ENCODE results near the gene BCS1L.
A peak's percentile ranks its signal among the peaks of the same experiment; 100 is the strongest.

The BCS1L gene

DNA sequence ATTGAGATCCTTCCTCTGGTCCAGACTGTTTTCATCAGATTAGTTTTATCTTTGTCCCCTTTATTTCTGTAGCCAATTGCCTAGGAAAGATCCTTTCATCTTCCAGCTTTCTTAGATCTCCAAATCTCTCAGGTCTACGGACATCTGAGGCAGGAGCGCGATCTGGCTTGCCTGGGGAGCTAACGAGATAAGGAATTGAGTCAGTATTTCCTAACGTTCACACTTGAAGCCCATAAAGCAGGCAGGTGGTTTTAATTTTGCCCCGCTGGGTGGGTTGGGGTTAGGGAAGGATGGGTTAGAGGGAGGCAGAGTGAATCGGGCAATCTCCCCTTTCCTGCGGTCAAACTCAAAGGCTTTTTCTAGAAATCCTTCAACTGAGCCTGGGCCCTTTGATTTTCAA is 50.4 kb downstream of the BCS1L start:
- Histone ChIP-seq H3K4me1 (ENCODE audit: control insufficient read depth in 1 of 2, insufficient read depth in 2 of 2, low read length in 2 of 2) (peaks cover 0 to 5% of the 10 kb centered on the region in 2 experiments), H3K79me2 (ENCODE audit: control insufficient read depth, insufficient read depth, low read length, poor library complexity) (peaks cover 6% of the 10 kb centered on the region), H2BK12ac (ENCODE audit: low read length) (peak overlapping the region; percentile 52), H3K4ac (ENCODE audit: low read depth, low read length) (no peak overlapping the region), H2AK5ac (ENCODE audit: low read length) (no peak overlapping the region), H3K27me3 (ENCODE audit: insufficient read depth, low read length) (no peaks in the 10 kb centered on the region), H3K4me3 (ENCODE audit: low read depth, low read length) (no peak overlapping the region), H2BK120ac (ENCODE audit: insufficient read depth, low read length, poor library complexity) (no peak overlapping the region), H3K9ac (ENCODE audit: low read length) (no peak overlapping the region), H3K36me3 (ENCODE audit: control insufficient read depth in 1 of 2, insufficient read depth in 2 of 2, low read length in 2 of 2) (no peaks in the 10 kb centered on the region), H3K23ac (ENCODE audit: low read length) (no peak overlapping the region), H3K4me2 (ENCODE audit: low read length) (peak overlapping the region; percentile 54), H4K12ac (ENCODE audit: low read depth, low read length) (peak overlapping the region; percentile 52), H2BK5ac (ENCODE audit: low read depth, low read length, poor library complexity) (no peak overlapping the region), H3K9me3 (ENCODE audit: insufficient read depth, low read depth, low read length) (no peaks in the 10 kb centered on the region), H3K14ac (ENCODE audit: low read length) (no peak overlapping the region), H3K27ac (ENCODE audit: low read depth, low read length) (no peak overlapping the region), H3K79me1 (ENCODE audit: low read length) (peaks cover 5% of the 10 kb centered on the region), H4K8ac (ENCODE audit: low read depth, low read length) (peak overlapping the region; percentile 70), H3K18ac (ENCODE audit: low read length) (no peak overlapping the region), H2AFZ (ENCODE audit: insufficient read depth, low read length, poor library complexity) (no peak overlapping the region), H4K91ac (ENCODE audit: low read depth, low read length) (no peak overlapping the region)
- WGBS (ENCODE audit: extremely low coverage, insufficient coverage, insufficient read length) = no CpG with 5 or more reads among the region's 8 CpGs
- DNase-seq = no peak

DNA sequence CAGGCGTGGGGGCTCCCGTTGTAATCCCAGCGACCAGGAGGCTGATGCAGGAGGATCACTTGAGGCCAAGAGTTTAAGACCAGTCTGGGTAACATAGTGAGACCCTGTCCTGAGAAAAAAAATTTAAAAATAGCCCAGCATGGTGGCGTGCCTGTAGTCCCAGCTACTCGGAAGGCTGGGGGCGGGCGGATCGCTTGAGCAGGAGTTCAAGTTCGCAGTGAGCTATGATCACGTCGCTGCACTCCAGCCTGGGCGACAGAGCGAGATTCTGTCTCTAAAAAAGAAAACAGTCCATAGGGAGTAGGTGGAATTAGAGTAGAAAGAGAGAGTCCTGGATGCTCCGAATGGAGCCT is 50.8 kb downstream of the BCS1L start:
- Histone ChIP-seq H2AFZ (ENCODE audit: insufficient read depth, low read length, poor library complexity) (peak overlapping the region; percentile 84), H3K4me1 (ENCODE audit: control insufficient read depth in 1 of 2, insufficient read depth in 2 of 2, low read length in 2 of 2) (peaks cover 0 to 5% of the 10 kb centered on the region in 2 experiments), H4K8ac (ENCODE audit: low read depth, low read length) (peak overlapping the region; percentile 70), H3K36me3 (ENCODE audit: control insufficient read depth in 1 of 2, insufficient read depth in 2 of 2, low read length in 2 of 2) (no peaks in the 10 kb centered on the region), H3K18ac (ENCODE audit: low read length) (no peak overlapping the region), H3K9ac (ENCODE audit: low read length) (no peak overlapping the region), H2BK12ac (ENCODE audit: low read length) (peak overlapping the region; percentile 52), H3K79me2 (ENCODE audit: control insufficient read depth, insufficient read depth, low read length, poor library complexity) (peaks cover 6% of the 10 kb centered on the region), H4K12ac (ENCODE audit: low read depth, low read length) (peak overlapping the region; percentile 52), H3K23ac (ENCODE audit: low read length) (no peak overlapping the region), H3K4ac (ENCODE audit: low read depth, low read length) (no peak overlapping the region), H3K4me2 (ENCODE audit: low read length) (peak overlapping the region; percentile 54), H3K27ac (ENCODE audit: low read depth, low read length) (no peak overlapping the region), H4K91ac (ENCODE audit: low read depth, low read length) (peak overlapping the region; percentile 8), H3K79me1 (ENCODE audit: low read length) (peaks cover 5% of the 10 kb centered on the region), H3K14ac (ENCODE audit: low read length) (peak overlapping the region; percentile 11), H2BK120ac (ENCODE audit: insufficient read depth, low read length, poor library complexity) (no peak overlapping the region), H3K9me3 (ENCODE audit: insufficient read depth, low read depth, low read length) (no peaks in the 10 kb centered on the region), H2AK5ac (ENCODE audit: low read length) (no peak overlapping the region), H3K4me3 (ENCODE audit: low read depth, low read length) (no peak overlapping the region), H3K27me3 (ENCODE audit: insufficient read depth, low read length) (no peaks in the 10 kb centered on the region), H2BK5ac (ENCODE audit: low read depth, low read length, poor library complexity) (no peak overlapping the region)
- no peak for DNase-seq
- WGBS (ENCODE audit: extremely low coverage, insufficient coverage, insufficient read length) = no CpG with 5 or more reads among the region's 14 CpGs

DNA sequence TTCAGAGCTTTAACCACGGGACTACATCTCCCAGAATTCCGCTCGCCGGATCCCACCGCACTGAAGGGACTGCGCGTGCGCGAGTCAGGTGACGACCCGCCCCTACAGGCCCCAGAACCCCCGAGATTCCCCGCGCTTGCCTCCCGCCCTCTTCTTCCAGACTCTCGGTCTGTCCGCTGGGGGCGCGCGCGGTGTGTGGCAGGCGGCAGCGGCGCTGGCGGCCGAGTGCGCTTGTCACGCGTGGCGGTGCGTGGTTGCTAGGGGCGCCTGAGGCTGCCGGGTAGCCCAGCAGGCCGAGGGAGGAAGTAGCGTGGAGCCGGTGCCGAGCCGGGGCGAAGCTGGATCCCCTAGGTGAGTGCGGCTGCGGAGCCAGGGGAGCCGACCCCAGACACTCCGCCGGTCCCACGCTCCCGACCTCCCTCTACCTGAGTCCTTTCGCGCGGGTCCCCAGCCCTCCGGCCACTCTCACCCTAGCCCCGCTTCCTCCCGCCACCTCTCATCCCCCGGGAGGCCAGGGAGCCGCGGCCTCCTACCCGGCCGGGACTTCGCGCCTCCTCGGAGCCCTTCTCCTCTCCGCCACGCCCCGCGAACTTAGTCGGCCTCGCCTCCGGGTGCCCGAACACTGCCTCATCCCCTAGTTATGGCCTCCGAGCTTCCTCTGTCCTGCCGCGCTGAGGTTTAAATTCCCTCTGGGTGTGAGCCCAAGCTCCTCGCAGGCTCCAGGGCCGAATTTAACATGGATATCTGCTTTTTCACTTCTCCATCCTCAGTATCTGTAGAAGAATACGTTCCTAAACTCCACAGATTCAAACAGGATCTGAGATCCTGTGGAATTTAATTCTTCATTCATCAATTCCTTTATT is 51.4 kb downstream of the BCS1L start, which contains the start of gene TTLL4:
TSS of gene TTLL4 (plus strand) at position 149 of the 863 bp plus-strand sequence. CDS start 26,842 bp downstream, outside the sequence.
- H3K79me2 ChIP-seq (ENCODE audit: control insufficient read depth, insufficient read depth, low read length, poor library complexity) = peaks cover 6% of the 10 kb centered on the region
- peak within 1 kb of the TSS; percentile 60 for H3K27ac ChIP-seq (ENCODE audit: low read depth, low read length)
- H3K27me3 ChIP-seq (ENCODE audit: insufficient read depth, low read length) = no peaks in the 10 kb centered on the region
- no peaks in the 10 kb centered on the region for H3K36me3 ChIP-seq (ENCODE audit: control insufficient read depth in 1 of 2, insufficient read depth in 2 of 2, low read length in 2 of 2)
- H3K4ac ChIP-seq (ENCODE audit: low read depth, low read length) = peak within 1 kb of the TSS; percentile 71
- H4K91ac ChIP-seq (ENCODE audit: low read depth, low read length) = peak within 1 kb of the TSS; percentile 86
- peak; percentile 97 to 98 for DNase-seq
- H2BK120ac ChIP-seq (ENCODE audit: insufficient read depth, low read length, poor library complexity) = peak within 1 kb of the TSS; percentile 92
- H3K4me2 ChIP-seq (ENCODE audit: low read length) = peak within 1 kb of the TSS; percentile 69
- peaks cover 0 to 5% of the 10 kb centered on the region in 2 experiments for H3K4me1 ChIP-seq (ENCODE audit: control insufficient read depth in 1 of 2, insufficient read depth in 2 of 2, low read length in 2 of 2)
- H3K79me1 ChIP-seq (ENCODE audit: low read length) = peaks cover 5% of the 10 kb centered on the region
- peak within 1 kb of the TSS; percentile 90 for H2BK5ac ChIP-seq (ENCODE audit: low read depth, low read length, poor library complexity)
- H4K12ac ChIP-seq (ENCODE audit: low read depth, low read length) = peak within 1 kb of the TSS; percentile 52
- peak within 1 kb of the TSS; percentile 74 for H3K18ac ChIP-seq (ENCODE audit: low read length)
- no CpG with 5 or more reads among the region's 74 CpGs for WGBS (ENCODE audit: extremely low coverage, insufficient coverage, insufficient read length)
- peak within 1 kb of the TSS; percentile 91 for H4K8ac ChIP-seq (ENCODE audit: low read depth, low read length)
- peak within 1 kb of the TSS; percentile 94 for H3K4me3 ChIP-seq (ENCODE audit: low read depth, low read length)
- peak within 1 kb of the TSS; percentile 83 for H3K14ac ChIP-seq (ENCODE audit: low read length)
- H2AK5ac ChIP-seq (ENCODE audit: low read length) = peak within 1 kb of the TSS; percentile 70
- H3K9me3 ChIP-seq (ENCODE audit: insufficient read depth, low read depth, low read length) = no peaks in the 10 kb centered on the region
- H3K9ac ChIP-seq (ENCODE audit: low read length) = peak within 1 kb of the TSS; percentile 79
- H2BK12ac ChIP-seq (ENCODE audit: low read length) = peak within 1 kb of the TSS; percentile 52
- peak within 1 kb of the TSS; percentile 93 for H2AFZ ChIP-seq (ENCODE audit: insufficient read depth, low read length, poor library complexity)
- no peak within 1 kb of the TSS for H3K23ac ChIP-seq (ENCODE audit: low read length)

DNA sequence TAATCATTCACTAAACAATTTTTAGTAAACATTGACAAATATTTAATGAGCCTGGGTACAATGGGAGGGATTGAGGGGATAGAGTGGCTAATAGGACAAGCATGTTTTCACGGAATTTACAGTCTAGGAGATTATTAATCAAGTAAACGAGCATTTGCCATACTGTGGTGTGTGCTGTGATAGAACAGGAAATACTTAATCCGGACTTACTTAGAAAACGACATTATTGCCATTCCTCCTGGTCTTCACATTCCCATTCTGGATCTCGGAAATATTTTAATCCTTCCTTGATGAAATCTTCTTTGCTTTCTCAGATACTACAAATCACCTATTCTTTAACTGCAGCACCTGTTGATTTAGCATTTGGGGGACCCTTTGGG is 52.1 kb downstream of the BCS1L start:
- no peak overlapping the region for H4K12ac ChIP-seq (ENCODE audit: low read depth, low read length)
- no peak overlapping the region for H3K4me3 ChIP-seq (ENCODE audit: low read depth, low read length)
- no peak overlapping the region for H2AK5ac ChIP-seq (ENCODE audit: low read length)
- H3K9me3 ChIP-seq (ENCODE audit: insufficient read depth, low read depth, low read length) = no peaks in the 10 kb centered on the region
- H2BK120ac ChIP-seq (ENCODE audit: insufficient read depth, low read length, poor library complexity) = no peak overlapping the region
- no peaks in the 10 kb centered on the region for H3K27me3 ChIP-seq (ENCODE audit: insufficient read depth, low read length)
- H2BK5ac ChIP-seq (ENCODE audit: low read depth, low read length, poor library complexity) = no peak overlapping the region
- H3K4me1 ChIP-seq (ENCODE audit: control insufficient read depth in 1 of 2, insufficient read depth in 2 of 2, low read length in 2 of 2) = peaks cover 0 to 5% of the 10 kb centered on the region in 2 experiments
- no peak overlapping the region for H3K9ac ChIP-seq (ENCODE audit: low read length)
- no peak overlapping the region for H2AFZ ChIP-seq (ENCODE audit: insufficient read depth, low read length, poor library complexity)
- H3K27ac ChIP-seq (ENCODE audit: low read depth, low read length) = no peak overlapping the region
- H3K79me1 ChIP-seq (ENCODE audit: low read length) = peaks cover 4% of the 10 kb centered on the region
- no peak overlapping the region for H4K8ac ChIP-seq (ENCODE audit: low read depth, low read length)
- H3K79me2 ChIP-seq (ENCODE audit: control insufficient read depth, insufficient read depth, low read length, poor library complexity) = peaks cover 6% of the 10 kb centered on the region
- peak overlapping the region; percentile 84 for H3K4ac ChIP-seq (ENCODE audit: low read depth, low read length)
- no peak overlapping the region for H3K23ac ChIP-seq (ENCODE audit: low read length)
- H3K4me2 ChIP-seq (ENCODE audit: low read length) = peak overlapping the region; percentile 69
- no peak for DNase-seq
- peaks cover 0 to 2% of the 10 kb centered on the region in 2 experiments for H3K36me3 ChIP-seq (ENCODE audit: control insufficient read depth in 1 of 2, insufficient read depth in 2 of 2, low read length in 2 of 2)
- H4K91ac ChIP-seq (ENCODE audit: low read depth, low read length) = no peak overlapping the region
- no peak overlapping the region for H2BK12ac ChIP-seq (ENCODE audit: low read length)
- no CpG with 5 or more reads among the region's 5 CpGs for WGBS (ENCODE audit: extremely low coverage, insufficient coverage, insufficient read length)
- no peak overlapping the region for H3K14ac ChIP-seq (ENCODE audit: low read length)
- H3K18ac ChIP-seq (ENCODE audit: low read length) = no peak overlapping the region

Measured in trophoblast cell (in vitro differentiated cells and primary cell).